ENCODE results near the gene SLC22A7. TPM values are rescaled to one million over a fixed set of nuclear protein-coding genes. Genes with fewer than 3 reads are reported as not detected.

The SLC22A7 gene
- total RNA-seq, 4 donors from 2014 or later, result 0.42 TPM; not detected in 3

- no peaks in the 10 kb centered on the region for H3K4me1 ChIP-seq
- peaks cover 5 to 17% (median 6%) of the 10 kb centered on the region in 3 donors for H3K27me3 ChIP-seq
- no peak for DNase-seq
- in situ Hi-C loops (cut with MboI; ENCODE audit: low sequenced_read_pairs in 4 of 4), result no loop called here
- H3K27ac ChIP-seq, result no peak overlapping the region
- no peak for ATAC-seq
- intact Hi-C loops (cut with DNase I; ENCODE audit: low total_unique reads), result no loop called here
- H3K4me3 ChIP-seq, result no peak overlapping the region
- H3K9me3 ChIP-seq, result no peaks in the 10 kb centered on the region
- TF ChIP-seq POLR2A (IDR thresholded peaks at IDR 0.05) (no peak), CTCF (IDR thresholded peaks at IDR 0.05 in 4 of 5, conservative IDR thresholded peaks at IDR 0.05 in 1 of 5) (no peak)
- H3K36me3 ChIP-seq, result no peaks in the 10 kb centered on the region
Measured at GRCh38 chr6:43254138-43254817, 43.8 kb upstream of the SLC22A7 start.

- in situ Hi-C loops (cut with MboI; ENCODE audit: low sequenced_read_pairs in 4 of 4) (no loop called here), intact Hi-C loops (cut with DNase I; ENCODE audit: low total_unique reads) (no loop called here)
- Histone ChIP-seq H3K36me3 (no peaks in the 10 kb centered on the region), H3K4me1 (no peaks in the 10 kb centered on the region), H3K27me3 (peaks cover 5 to 17% (median 6%) of the 10 kb centered on the region in 3 donors), H3K4me3 (no peak overlapping the region), H3K9me3 (no peaks in the 10 kb centered on the region), H3K27ac (no peak overlapping the region)
- DNase-seq, result no peak
- ATAC-seq, result no peak
- TF ChIP-seq CTCF (IDR thresholded peaks at IDR 0.05 in 4 of 5, conservative IDR thresholded peaks at IDR 0.05 in 1 of 5) (no peak), POLR2A (IDR thresholded peaks at IDR 0.05) (no peak)
Measured at GRCh38 chr6:43254846-43255245, 43.2 kb upstream of the SLC22A7 start.

GRCh38 chr6:43255408-43256054 lies 42.5 kb upstream of the SLC22A7 start:
- no peak for ATAC-seq
- in situ Hi-C loops (cut with MboI; ENCODE audit: low sequenced_read_pairs in 4 of 4), result no loop called here
- no peak overlapping the region for H3K27ac ChIP-seq
- intact Hi-C loops (cut with DNase I; ENCODE audit: low total_unique reads), result no loop called here
- no peaks in the 10 kb centered on the region for H3K4me1 ChIP-seq
- H3K9me3 ChIP-seq, result no peaks in the 10 kb centered on the region
- no peaks in the 10 kb centered on the region for H3K36me3 ChIP-seq
- no peak overlapping the region for H3K4me3 ChIP-seq
- TF ChIP-seq POLR2A (IDR thresholded peaks at IDR 0.05) (no peak), CTCF (IDR thresholded peaks at IDR 0.05 in 4 of 5, conservative IDR thresholded peaks at IDR 0.05 in 1 of 5) (no peak)
- DNase-seq, result no peak
- H3K27me3 ChIP-seq, result peaks cover 5 to 17% (median 6%) of the 10 kb centered on the region in 3 donors

GRCh38 chr6:43256670-43257366 lies 41.2 kb upstream of the SLC22A7 start:
- DNase-seq, result no peak
- H3K4me3 ChIP-seq, result no peak overlapping the region
- no peak overlapping the region for H3K27ac ChIP-seq
- intact Hi-C loops (cut with DNase I; ENCODE audit: low total_unique reads) (no loop called here), in situ Hi-C loops (cut with MboI; ENCODE audit: low sequenced_read_pairs in 4 of 4) (no loop called here)
- H3K4me1 ChIP-seq, result no peaks in the 10 kb centered on the region
- H3K9me3 ChIP-seq, result no peaks in the 10 kb centered on the region
- peaks cover 0 to 9% (median under 1%) of the 10 kb centered on the region in 3 donors for H3K27me3 ChIP-seq
- no peak for ATAC-seq
- no peaks in the 10 kb centered on the region for H3K36me3 ChIP-seq
- no peak for TF ChIP-seq POLR2A (IDR thresholded peaks at IDR 0.05)
- TF ChIP-seq CTCF (IDR thresholded peaks at IDR 0.05 in 4 of 5, conservative IDR thresholded peaks at IDR 0.05 in 1 of 5), result no peak

Data from gastrocnemius medialis (tissue), 4 donors.